Activated CD4-positive, alpha-beta T cell treated with anti-CD3 and anti-CD28 coated beads, Interleukin-2, amount 10 ng/mL, durations not matched to agents 7 days and 5 days (primary cell): ENCODE results near the gene KCTD13. TPM values are rescaled to one million over a fixed set of nuclear protein-coding genes. Genes with fewer than 3 reads are reported as not detected.
"Not testable (repeated sequence)": the region's sequence is repeated elsewhere in the genome, so short reads cannot be mapped to it uniquely, and the experiment has no call there.

Experiments used
- CTCF ChIA-PET: fragments of 350-600 bp; sonication (Branson Sonifier 250); formaldehyde crosslinking; loops from one replicate; lab custom pipeline; 2021; ENCODE audit warnings: antibody characterized with exemption; lab: Charles Lee
- POLR2A ChIA-PET: fragments of 350-600 bp; sonication (Branson Sonifier 250); formaldehyde crosslinking; loops from one replicate; lab custom pipeline; 2021; ENCODE audit warnings: antibody characterized with exemption; lab: Charles Lee
- DNase-seq: peaks from one replicate; pipeline ENCODE4 v3.0.0-alpha.2; 2020
- H3K27ac Mint-ChIP-seq: one replicate; pipeline ENCODE4 v1.8.0; 2021; ENCODE audit warnings: mild to moderate bottlenecking, moderate library complexity, mixed read lengths
- H3K27me3 Mint-ChIP-seq: one replicate; pipeline ENCODE4 v1.8.0; 2021; ENCODE audit warnings: mixed read lengths
- H3K36me3 Mint-ChIP-seq: one replicate; pipeline ENCODE4 v1.8.0; 2021; ENCODE audit warnings: low read depth, mixed read lengths
- H3K4me1 Mint-ChIP-seq: one replicate; pipeline ENCODE4 v1.8.0; 2021; ENCODE audit warnings: mixed read lengths
- H3K4me3 Mint-ChIP-seq: one replicate; pipeline ENCODE4 v1.8.0; 2021; ENCODE audit warnings: mild to moderate bottlenecking, moderate library complexity, mixed read lengths
- H3K9me3 Mint-ChIP-seq: one replicate; pipeline ENCODE4 v1.8.0; 2021; ENCODE audit warnings: mixed read lengths
- total RNA-seq, 2 experiments: library from RNA; stranded (reverse); gene quantifications; one replicate each; pipeline ENCODE4 v1.2.3, GENCODE V29; 2021

Gene KCTD13
- total RNA-seq, 2 experiments from 2014 or later: 28.4 to 36.1 TPM

GRCh38 chr16:29961479-29962343 lies 35.7 kb upstream of the KCTD13 start, which contains the start of gene TMEM219:
Gene TMEM219, plus strand, starts transcription at chr16:29962079. Its CDS starts 1,065 bp downstream, at chr16:29963144.
- CTCF ChIA-PET: interaction anchor here (0.5 to 3.3 kb wide), 17 partner anchors 10 to 506 kb away, joined by 3 to 26 read pairs (median 4); partner anchors contain the start of genes KCTD13, KIF22 and TAOK2
- H3K27ac Mint-ChIP-seq: peak within 1 kb of the TSS; percentile 91
- H3K36me3 Mint-ChIP-seq: peaks cover 7% of the 10 kb centered on the region
- H3K4me1 Mint-ChIP-seq: peaks cover 19% of the 10 kb centered on the region
- H3K27me3 Mint-ChIP-seq: no peaks in the 10 kb centered on the region
- POLR2A ChIA-PET: interaction anchor here (0.6 to 1.0 kb wide), 6 partner anchors 11 to 262 kb away, joined by 3 to 6 read pairs (median 4); partner anchors contain the start of genes ALDOA, KCTD13 and TAOK2
- DNase-seq: peak; percentile 91
- H3K9me3 Mint-ChIP-seq: no peaks in the 10 kb centered on the region
- H3K4me3 Mint-ChIP-seq: peak within 1 kb of the TSS; percentile 88

GRCh38 chr16:29961127-29961478 lies 35.1 kb upstream of the KCTD13 start:
- H3K27me3 Mint-ChIP-seq: no peaks in the 10 kb centered on the region
- H3K27ac Mint-ChIP-seq: peak overlapping the region; percentile 89
- ChIA-PET CTCF (interaction anchor here (0.8 to 3.3 kb wide), 15 partner anchors 9 to 154 kb away, joined by 3 to 26 read pairs (median 4); partner anchors contain the start of genes KCTD13 and TAOK2), POLR2A (interaction anchor here (0.7 to 1.0 kb wide), 2 partner anchors 35 to 38 kb away, joined by 3 to 4 read pairs; partner anchors contain the start of gene KCTD13)
- no peak for DNase-seq
- peaks cover 7% of the 10 kb centered on the region for H3K36me3 Mint-ChIP-seq
- H3K4me1 Mint-ChIP-seq: peaks cover 19% of the 10 kb centered on the region
- H3K4me3 Mint-ChIP-seq: peak overlapping the region; percentile 88
- H3K9me3 Mint-ChIP-seq: no peaks in the 10 kb centered on the region

- POLR2A ChIA-PET, H3K9me3 Mint-ChIP-seq, H3K27ac Mint-ChIP-seq, H3K27me3 Mint-ChIP-seq, H3K4me3 Mint-ChIP-seq, H3K36me3 Mint-ChIP-seq, DNase-seq: not testable (repeated sequence)
- CTCF ChIA-PET: interaction anchor here (0.9 to 2.5 kb wide), 4 partner anchors 10 to 31 kb away, joined by 3 to 6 read pairs (median 4); partner anchors contain the start of gene TAOK2
- H3K4me1 Mint-ChIP-seq: peaks cover 19% of the 10 kb centered on the region
Observed at GRCh38 chr16:29959821-29960220, 33.8 kb upstream of the KCTD13 start.

GRCh38 chr16:29959293-29959692 lies 33.3 kb upstream of the KCTD13 start:
- peaks cover 3% of the 10 kb centered on the region for H3K27me3 Mint-ChIP-seq
- no peak overlapping the region for H3K4me3 Mint-ChIP-seq
- H3K27ac Mint-ChIP-seq: no peak overlapping the region
- CTCF ChIA-PET: interaction anchor here (0.9 to 1.0 kb wide), 3 partner anchors 11 to 16 kb away, joined by 3 to 5 read pairs (median 3); partner anchors contain the start of gene TAOK2
- H3K9me3 Mint-ChIP-seq: no peaks in the 10 kb centered on the region
- H3K36me3 Mint-ChIP-seq: peaks cover 4% of the 10 kb centered on the region
- POLR2A ChIA-PET: no interaction called here
- H3K4me1 Mint-ChIP-seq: peaks cover 19% of the 10 kb centered on the region
- DNase-seq: no peak

GRCh38 chr16:29958756-29959155 lies 32.7 kb upstream of the KCTD13 start:
- H3K27me3 Mint-ChIP-seq: peaks cover 3% of the 10 kb centered on the region
- H3K4me1 Mint-ChIP-seq: peaks cover 19% of the 10 kb centered on the region
- POLR2A ChIA-PET: no interaction called here
- CTCF ChIA-PET: interaction anchor here (0.6 to 1.0 kb wide), 4 partner anchors 12 to 123 kb away, joined by 3 to 5 read pairs (median 3); partner anchors contain the start of gene TAOK2
- no peaks in the 10 kb centered on the region for H3K9me3 Mint-ChIP-seq
- peaks cover 4% of the 10 kb centered on the region for H3K36me3 Mint-ChIP-seq
- H3K27ac Mint-ChIP-seq: no peak overlapping the region
- no peak overlapping the region for H3K4me3 Mint-ChIP-seq
- no peak for DNase-seq

GRCh38 chr16:29951625-29952365 lies 25.8 kb upstream of the KCTD13 start:
- Mint-ChIP-seq H3K36me3 (peaks cover 3% of the 10 kb centered on the region), H3K4me1 (no peaks in the 10 kb centered on the region), H3K9me3 (peaks cover 5% of the 10 kb centered on the region), H3K27ac (no peak overlapping the region), H3K4me3 (no peak overlapping the region), H3K27me3 (peaks cover 5% of the 10 kb centered on the region)
- CTCF ChIA-PET: interaction anchor here (0.6 to 1.6 kb wide), 2 partner anchors 10 to 44 kb away, joined by 3 to 4 read pairs; partner anchors contain the start of gene TMEM219
- DNase-seq: no peak
- POLR2A ChIA-PET: no interaction called here

- ChIA-PET CTCF (interaction anchor here (1.6 kb wide), 1 partner anchor 10 kb away, joined by 4 read pairs; the partner anchor contains the start of gene TMEM219), POLR2A (no interaction called here)
- Mint-ChIP-seq H3K9me3 (peaks cover 5% of the 10 kb centered on the region), H3K27me3 (peaks cover 5% of the 10 kb centered on the region), H3K27ac (no peak overlapping the region), H3K4me3 (no peak overlapping the region), H3K4me1 (no peaks in the 10 kb centered on the region), H3K36me3 (peaks cover 3% of the 10 kb centered on the region)
- no peak for DNase-seq
Observed at GRCh38 chr16:29950806-29951461, 24.9 kb upstream of the KCTD13 start.

GRCh38 chr16:29947897-29948296 lies 21.9 kb upstream of the KCTD13 start:
- peaks cover 2% of the 10 kb centered on the region for H3K27me3 Mint-ChIP-seq
- H3K27ac Mint-ChIP-seq: no peak overlapping the region
- no peak overlapping the region for H3K4me3 Mint-ChIP-seq
- POLR2A ChIA-PET: no interaction called here
- no peak for DNase-seq
- peaks cover under 1% of the 10 kb centered on the region for H3K4me1 Mint-ChIP-seq
- H3K9me3 Mint-ChIP-seq: peaks cover 5% of the 10 kb centered on the region
- CTCF ChIA-PET: no interaction called here
- H3K36me3 Mint-ChIP-seq: peaks cover 3% of the 10 kb centered on the region

- no peak for DNase-seq
- H3K27me3 Mint-ChIP-seq: peaks cover 4% of the 10 kb centered on the region
- CTCF ChIA-PET: interaction anchor here (0.6 kb wide), 1 partner anchor 193 kb away, joined by 3 read pairs; no protein-coding TSS in a partner anchor
Observed at GRCh38 chr16:29943846-29944799, 18.1 kb upstream of the KCTD13 start.

GRCh38 chr16:29940656-29941055 lies 14.6 kb upstream of the KCTD13 start:
- Mint-ChIP-seq H3K9me3 (no peaks in the 10 kb centered on the region), H3K36me3 (no peaks in the 10 kb centered on the region), H3K27ac (no peak overlapping the region), H3K4me3 (no peak overlapping the region), H3K4me1 (peaks cover 3% of the 10 kb centered on the region), H3K27me3 (peaks cover 4% of the 10 kb centered on the region)
- CTCF ChIA-PET: no interaction called here
- POLR2A ChIA-PET: no interaction called here
- no peak for DNase-seq

More at GRCh38 chr16:29943846-29944799, 18.1 kb upstream of the KCTD13 start:
- H3K4me3 Mint-ChIP-seq: no peak overlapping the region
- peaks cover 3% of the 10 kb centered on the region for H3K4me1 Mint-ChIP-seq
- H3K9me3 Mint-ChIP-seq: no peaks in the 10 kb centered on the region
- peak overlapping the region; percentile 52 for H3K27ac Mint-ChIP-seq
- no peaks in the 10 kb centered on the region for H3K36me3 Mint-ChIP-seq
- POLR2A ChIA-PET: interaction anchor here (0.6 to 1.1 kb wide), 2 partner anchors 18 to 127 kb away, joined by 3 read pairs; partner anchors contain the start of gene TMEM219

- H3K9me3 Mint-ChIP-seq, H3K4me3 Mint-ChIP-seq, H3K27ac Mint-ChIP-seq, POLR2A ChIA-PET, CTCF ChIA-PET, H3K36me3 Mint-ChIP-seq, DNase-seq: not testable (repeated sequence)
- Mint-ChIP-seq H3K4me1 (peaks cover 12% of the 10 kb centered on the region), H3K27me3 (peaks cover 17% of the 10 kb centered on the region)
Observed at GRCh38 chr16:29931750-29932149, 5.7 kb upstream of the KCTD13 start.
